K562 (cell line): ENCODE results near the gene CEP85L.

Source experiments
- CEBPZ ChIP-seq: fragments of 150-350 bp; IDR thresholded peaks from 2 replicates; pipeline ENCODE4 v1.6.1; 2014; ENCODE audit warnings: low read depth, mild to moderate bottlenecking, low read length, borderline replicate concordance
- CTCF ChIP-seq, 3 experiments: IDR thresholded peaks in 2 of 3; conservative IDR thresholded peaks in 1 of 3; 2 replicates each; pipeline ENCODE4 v1.5.1; 2011 to 2012; ENCODE audit warnings: low read length in 3 of 3, mild to moderate bottlenecking in 3 of 3, control low read depth in 2 of 3, improper control_type of control experiment in 1 of 3, inconsistent platforms in 1 of 3, low read depth in 1 of 3, mixed read lengths in 1 of 3, moderate library complexity in 1 of 3; ENCODE audit not compliant: insufficient read depth in 2 of 3
- ESRRA ChIP-seq: fragments of 450-650 bp; IDR thresholded peaks from 2 replicates; pipeline ENCODE4 v1.6.1; 2014; ENCODE audit warnings: low read depth, mild to moderate bottlenecking, moderate library complexity, borderline replicate concordance
- FOSL1 ChIP-seq: fragments of 200-800 bp; sonication (Bioruptor generic); conservative IDR thresholded peaks from 2 replicates; pipeline ENCODE4 v1.6.1; 2016; ENCODE audit warnings: missing genetic modification characterization, missing compliant biosample characterization
- GATA2 ChIP-seq: sonication (generic); formaldehyde crosslinking; IDR thresholded peaks from 2 replicates; pipeline ENCODE4 v1.4.0; 2020; ENCODE audit warnings: mild to moderate bottlenecking, missing genetic modification reagents
- HNRNPLL ChIP-seq: fragments of 200-400 bp; formaldehyde crosslinking; IDR thresholded peaks from 2 replicates; pipeline ENCODE4 v1.6.1; 2017; ENCODE audit warnings: low read length, low read depth, mild to moderate bottlenecking; ENCODE audit not compliant: poor library complexity, severe bottlenecking
- MYBL2 ChIP-seq, 2 experiments: fragments of 450-650 bp in 1 of 2; sonication (generic) in 1 of 2; formaldehyde crosslinking in 1 of 2; IDR thresholded peaks; 2 replicates each; pipeline versions ENCODE4 v1.6.1 to v1.8.1; 2017 to 2022; ENCODE audit warnings: borderline replicate concordance in 1 of 2, inconsistent platforms in 1 of 2, low read depth in 1 of 2, mild to moderate bottlenecking in 1 of 2, missing genetic modification reagents in 1 of 2, moderate library complexity in 1 of 2
- POLR2A ChIP-seq: fragments of 450-650 bp; conservative IDR thresholded peaks from 2 replicates; pipeline ENCODE4 v1.6.1; 2016
- RAD21 ChIP-seq, 2 experiments: fragments of 250-450 bp in 1 of 2; fragments of 450-650 bp in 1 of 2; sonication (Bioruptor Pico) in 1 of 2; formaldehyde crosslinking in 1 of 2; IDR thresholded peaks in 1 of 2; conservative IDR thresholded peaks in 1 of 2; 2 replicates each; pipeline versions ENCODE4 v1.4.0 to v1.8.0; 2020 to 2022; ENCODE audit warnings: mild to moderate bottlenecking in 2 of 2, moderate library complexity in 1 of 2
- TCF7 ChIP-seq: sonication (generic); IDR thresholded peaks from 2 replicates; pipeline ENCODE4 v1.6.1; 2016; ENCODE audit warnings: antibody characterized with exemption, borderline replicate concordance

- TF ChIP-seq CTCF (IDR thresholded peaks at IDR 0.05 in 2 of 3, conservative IDR thresholded peaks at IDR 0.05 in 1 of 3; ENCODE audit: insufficient read depth in 2 of 3, low read depth in 1 of 3, low read length in 3 of 3) (no peak), POLR2A (no peak), TCF7 (no peak), HNRNPLL (no peak), RAD21 (CRISPR knock-in tag; conservative IDR thresholded peaks at IDR 0.05 in 1 of 2, IDR thresholded peaks at IDR 0.05 in 1 of 2) (no peak), GATA2 (CRISPR knock-in tag) (no peak), CEBPZ (no peak), FOSL1 (tag) (no peak), ESRRA (no peak), MYBL2 (IDR thresholded peaks at IDR 0.05; ENCODE audit: low read depth) (no peak), MYBL2 (CRISPR knock-in tag; IDR thresholded peaks at IDR 0.05; ENCODE audit: borderline replicate concordance) (no peak)
Observed at GRCh38 chr6:118569498-118569897, 81.9 kb downstream of the CEP85L start.
